ENCODE data around the gene ROPN1B.

ROPN1B gene

DNA sequence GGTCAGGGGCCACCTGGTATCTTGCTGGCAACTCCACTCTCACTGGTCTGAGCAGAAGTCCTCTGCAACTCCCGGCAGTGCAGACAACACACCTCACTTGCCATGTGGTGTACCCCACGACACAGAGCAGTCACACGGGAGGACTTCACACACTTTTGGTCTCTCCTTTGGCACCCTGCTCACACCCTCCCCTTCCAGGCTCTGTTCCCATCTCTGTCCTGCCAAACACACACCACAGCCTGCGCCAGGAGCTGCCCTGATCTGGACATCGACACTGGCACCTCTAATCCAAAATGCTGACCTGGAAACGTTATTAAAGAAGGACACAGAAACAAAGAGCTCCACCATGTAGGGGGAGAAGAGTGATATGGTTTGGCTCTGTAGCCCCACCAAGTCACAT, 57.8 kb downstream of the ROPN1B start:
- DNase-seq (ENCODE audit: low read depth, low spot score), result no peak

DNA sequence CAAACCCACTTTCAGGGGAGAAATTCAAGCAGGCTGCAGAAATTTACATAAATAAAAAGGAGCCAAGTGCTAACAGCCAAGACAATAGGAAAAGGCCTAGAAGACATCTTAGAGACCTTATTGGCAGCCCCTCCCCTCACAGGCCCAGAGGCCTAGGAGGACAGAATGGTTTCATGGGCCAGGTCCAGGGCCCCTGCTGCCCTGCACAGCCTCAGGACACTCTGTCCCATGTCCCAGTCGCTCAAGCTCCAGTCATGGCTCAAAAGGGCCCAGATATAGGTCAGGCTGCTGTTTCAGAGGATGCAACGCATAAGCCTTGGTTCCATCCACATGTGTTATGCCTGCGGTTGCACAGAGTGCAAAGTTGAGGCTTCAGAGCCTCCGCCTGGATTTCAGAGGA, 59.1 kb downstream of the ROPN1B start:
- no peak for DNase-seq (ENCODE audit: low read depth, low spot score)

DNA sequence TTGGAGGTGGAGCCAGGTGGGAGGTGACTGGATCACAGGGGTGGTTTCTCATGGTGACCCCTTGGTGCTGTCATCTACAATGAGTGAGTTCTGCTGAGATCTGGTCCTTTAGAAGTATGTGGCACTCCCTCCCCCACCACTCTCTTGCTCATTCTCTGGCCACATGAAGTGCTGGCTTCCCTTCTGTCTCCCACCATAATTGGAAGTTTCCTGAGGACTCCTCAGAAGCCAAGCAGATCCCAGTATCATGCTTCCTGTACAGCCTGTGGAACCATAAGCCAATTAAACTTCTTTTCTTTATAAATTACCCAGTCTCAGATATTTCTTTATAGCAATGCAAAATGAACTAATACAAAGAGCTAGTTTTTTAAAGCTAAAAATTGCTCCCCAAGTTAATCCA, 60.3 kb downstream of the ROPN1B start:
- no peak for DNase-seq (ENCODE audit: low read depth, low spot score)

DNA sequence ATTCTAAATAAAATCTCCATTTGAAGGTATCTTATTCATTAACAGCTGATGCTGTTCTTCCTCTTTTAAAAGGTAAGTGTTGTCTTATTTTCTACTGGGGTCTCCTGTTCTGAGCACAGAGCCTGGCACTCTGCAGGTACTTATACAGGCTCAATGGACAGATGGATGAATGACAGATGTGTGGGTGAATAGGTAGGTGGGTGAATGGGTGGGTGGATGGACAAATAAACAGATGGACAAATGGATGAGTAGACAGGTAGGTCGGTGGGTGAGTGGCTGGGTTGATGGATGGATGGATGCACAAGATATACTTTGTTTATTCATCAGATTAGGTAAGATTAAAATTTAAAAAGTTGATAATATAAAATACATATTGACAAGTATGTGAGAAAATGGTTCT, 61.5 kb downstream of the ROPN1B start:
- no peak for DNase-seq (ENCODE audit: low read depth, low spot score)

GRCh38 chr3:126031981-126032471, 63.0 kb downstream of the ROPN1B start:
- no peak for DNase-seq (ENCODE audit: low read depth, low spot score)
